NK-92 (cell line): ENCODE measurements around the gene STX8.
"Not testable (repeated sequence)": the region's sequence is repeated elsewhere in the genome, so short reads cannot be mapped to it uniquely, and the experiment has no call there.

ENCODE experiments used
- DNase-seq: peaks from one replicate; lab custom pipeline; 2025; ENCODE audit not compliant: unreplicated experiment; lab: John Stamatoyannopoulos, UW

Gene STX8

DNA sequence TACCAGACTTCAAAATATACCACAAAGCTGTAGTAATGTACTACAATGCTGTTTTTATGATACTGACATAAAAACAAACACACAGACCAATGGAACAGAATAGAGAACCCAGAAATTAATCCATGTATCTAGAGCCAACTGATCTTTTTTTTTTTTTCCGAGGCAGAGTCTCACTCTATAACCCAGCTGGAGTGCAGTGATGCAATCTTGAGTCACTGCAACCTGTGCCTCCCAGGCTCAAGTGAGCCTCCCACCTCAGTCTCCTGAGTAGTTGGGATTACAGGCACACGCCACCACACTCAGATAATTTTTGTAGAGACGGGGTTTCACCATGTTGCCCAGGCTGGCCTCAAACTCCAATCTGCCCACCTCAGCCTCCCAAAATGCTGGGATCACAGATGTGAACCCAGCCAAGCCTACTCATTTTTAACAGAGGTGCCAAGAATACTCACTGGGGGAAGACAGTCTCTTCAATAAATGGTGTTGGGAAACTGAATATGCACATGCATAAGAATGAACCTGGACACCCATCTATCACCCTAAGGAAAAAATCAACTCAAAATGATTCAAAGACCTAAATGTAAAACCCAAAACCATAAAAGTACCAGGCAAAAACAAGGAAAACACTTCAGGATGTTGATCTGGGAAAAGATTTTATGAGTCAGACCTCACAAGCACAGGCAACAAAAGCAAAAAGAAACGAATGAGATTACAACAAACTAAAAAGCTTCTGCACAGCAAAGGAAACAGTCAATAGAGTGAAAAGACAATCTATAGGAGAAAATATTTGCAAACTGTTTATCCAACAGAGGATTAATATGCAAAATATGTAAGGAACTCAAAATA, 63.1 kb downstream of the STX8 start:
- no peak for DNase-seq

DNA sequence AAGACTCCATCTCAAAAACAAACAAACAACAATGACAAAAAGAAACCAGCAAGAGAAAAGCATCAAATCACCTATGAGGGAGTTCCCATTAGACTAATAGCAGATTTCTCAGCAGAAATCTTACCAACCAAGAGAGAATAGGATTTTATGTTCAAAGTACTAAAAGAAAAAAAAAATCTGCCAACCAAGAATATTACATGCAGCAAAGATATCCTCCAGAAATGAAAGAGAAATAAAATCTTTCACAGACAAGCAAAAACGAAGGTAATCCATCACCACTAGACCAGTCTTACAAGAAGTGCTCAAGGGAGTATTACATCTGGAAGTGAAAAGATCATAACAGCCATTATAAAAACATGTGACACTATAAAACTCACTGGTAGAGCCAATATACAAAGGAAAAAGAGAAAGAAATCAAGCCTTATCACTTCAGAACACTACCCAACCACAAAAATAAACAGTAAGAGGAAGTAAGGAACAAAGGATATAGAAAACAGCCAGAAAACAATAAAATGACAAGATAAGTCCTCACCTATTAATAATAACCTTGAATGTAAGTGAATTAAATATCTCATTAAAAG, 66.3 kb downstream of the STX8 start:
- DNase-seq: no peak

DNA sequence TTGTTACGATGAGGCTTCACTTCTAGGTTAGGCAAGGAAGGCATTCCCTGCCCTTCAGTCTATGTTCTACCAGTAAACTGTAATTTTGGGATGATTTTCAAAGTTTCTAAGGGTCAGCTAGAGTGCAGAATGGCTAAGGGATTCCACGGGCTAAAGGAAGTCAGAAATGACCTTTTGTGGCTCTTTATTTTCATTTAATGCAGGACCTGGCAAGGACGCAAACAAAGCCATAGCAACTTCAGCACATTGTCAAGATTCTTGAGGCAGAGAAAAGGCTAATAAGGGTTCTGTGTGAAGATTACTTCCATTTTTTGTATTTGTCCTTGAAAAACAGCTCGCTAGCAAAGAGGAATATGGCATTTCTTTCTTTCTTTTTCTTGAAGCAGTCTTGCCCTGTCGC, 76.6 kb downstream of the STX8 start:
- no peak for DNase-seq

DNA sequence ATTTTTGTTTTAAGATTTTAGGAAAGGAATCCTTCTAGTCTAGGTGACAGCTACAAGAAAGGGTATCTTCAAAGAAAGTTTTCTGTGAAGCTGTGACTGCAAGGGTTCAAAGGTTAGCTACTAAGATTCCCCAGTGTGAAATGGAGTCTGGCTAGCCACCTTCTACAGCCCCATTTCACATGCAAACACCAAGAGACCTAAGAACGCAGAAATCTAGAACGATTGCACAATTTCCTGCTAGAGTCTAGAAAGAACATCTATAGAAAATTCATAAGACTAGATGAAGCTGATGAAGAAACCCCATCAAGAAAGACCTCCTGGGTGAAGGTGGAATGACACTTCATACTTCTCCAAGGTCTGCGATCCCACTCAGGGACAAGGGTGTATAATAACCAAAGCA, 77.1 kb downstream of the STX8 start:
- no peak for DNase-seq

DNA sequence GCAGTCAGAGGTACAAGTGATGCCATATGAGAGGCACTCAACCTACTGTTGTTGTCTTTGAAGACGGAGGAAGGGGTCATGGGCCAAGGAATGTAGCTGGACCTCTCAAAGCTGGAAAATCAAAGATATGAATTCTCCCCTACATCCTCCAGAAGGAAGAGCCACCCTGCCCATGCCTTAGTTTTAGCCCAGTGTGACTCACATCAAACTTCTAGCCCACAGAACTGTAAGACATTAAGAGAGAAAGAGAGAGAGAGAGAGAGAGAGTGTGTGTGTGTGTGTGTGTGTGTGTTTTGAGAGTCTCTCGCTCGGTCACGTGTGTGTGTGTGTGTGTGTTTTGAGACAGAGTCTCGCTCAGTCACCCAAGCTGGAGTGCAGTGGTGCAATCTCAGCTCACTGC, 87.1 kb downstream of the STX8 start:
- DNase-seq: no peak

DNA sequence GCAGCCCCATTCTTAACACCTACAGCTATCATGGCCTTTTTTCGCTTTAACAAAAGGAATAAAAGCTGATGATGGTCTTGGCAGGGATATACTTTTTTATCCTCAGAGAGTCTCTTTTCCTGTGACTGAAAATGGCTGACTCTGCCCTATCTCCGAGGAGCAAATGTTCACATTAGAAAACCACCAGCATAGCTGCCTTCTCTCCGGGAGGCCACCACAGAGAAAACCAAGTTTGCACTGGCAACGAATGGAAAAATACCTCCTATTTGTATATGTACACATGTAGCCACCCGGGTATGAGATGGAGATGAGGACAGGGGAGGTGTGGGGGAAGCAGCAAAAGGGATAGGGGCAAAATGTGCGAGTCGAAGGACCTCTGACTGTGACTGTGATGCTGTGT, 88.2 kb downstream of the STX8 start:
- DNase-seq: no peak

DNA sequence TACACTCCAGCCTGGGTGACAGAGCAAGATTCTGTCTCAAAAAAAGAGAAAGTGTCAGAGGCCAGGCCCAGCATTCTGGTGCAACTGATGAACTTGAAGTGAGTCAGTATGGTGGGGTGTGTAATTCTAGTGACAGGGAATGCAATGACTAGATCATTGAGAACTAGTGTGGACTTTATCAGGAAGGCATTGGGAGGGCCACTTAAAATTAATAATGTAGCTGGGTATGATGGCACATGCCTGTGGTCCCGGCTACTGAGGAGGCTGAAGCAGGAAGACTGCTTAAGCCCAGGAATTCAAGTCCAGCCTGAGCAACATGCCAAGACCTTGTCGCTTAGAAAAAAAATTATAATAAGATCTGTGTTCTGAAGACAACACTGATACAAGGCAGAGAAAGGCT, 90.8 kb downstream of the STX8 start:
- no peak for DNase-seq

DNA sequence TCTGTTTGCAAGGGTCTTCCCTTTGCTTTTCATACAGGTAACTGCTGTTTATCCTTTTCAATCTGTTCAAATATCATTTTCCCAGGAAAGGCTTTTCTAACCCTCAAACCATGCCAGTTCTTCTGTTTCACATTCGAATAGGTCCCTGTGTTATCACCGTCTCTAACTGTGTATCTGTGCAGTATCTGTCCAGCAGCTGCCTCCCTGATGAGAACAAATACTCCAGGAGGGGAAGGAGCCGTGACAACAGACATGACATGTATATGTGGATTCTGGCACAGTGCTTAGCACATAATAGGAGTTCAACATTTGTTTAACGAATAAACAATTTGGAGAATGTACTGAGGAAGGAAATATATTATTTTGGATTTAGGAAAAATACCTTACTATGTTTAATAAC, 95.7 kb downstream of the STX8 start:
- no peak for DNase-seq

DNA sequence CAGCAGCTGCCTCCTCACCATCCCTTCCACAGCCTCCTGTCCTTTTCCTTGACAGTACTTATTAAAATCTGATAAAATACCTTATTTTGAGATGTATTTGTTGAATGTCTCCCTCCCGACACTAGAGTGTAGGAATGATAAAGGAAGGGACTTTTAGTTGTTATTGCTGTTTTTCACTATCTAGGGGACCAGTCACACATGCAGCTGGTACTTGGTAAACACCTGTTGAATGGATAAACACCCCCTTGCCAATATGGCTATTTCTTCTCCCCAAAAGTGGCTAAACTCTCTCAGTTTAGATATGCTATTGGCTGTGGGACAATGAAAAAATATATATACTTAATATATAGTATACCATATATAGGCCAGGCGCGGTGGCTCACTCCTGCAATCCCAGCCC, 96.7 kb downstream of the STX8 start:
- DNase-seq: no peak

DNA sequence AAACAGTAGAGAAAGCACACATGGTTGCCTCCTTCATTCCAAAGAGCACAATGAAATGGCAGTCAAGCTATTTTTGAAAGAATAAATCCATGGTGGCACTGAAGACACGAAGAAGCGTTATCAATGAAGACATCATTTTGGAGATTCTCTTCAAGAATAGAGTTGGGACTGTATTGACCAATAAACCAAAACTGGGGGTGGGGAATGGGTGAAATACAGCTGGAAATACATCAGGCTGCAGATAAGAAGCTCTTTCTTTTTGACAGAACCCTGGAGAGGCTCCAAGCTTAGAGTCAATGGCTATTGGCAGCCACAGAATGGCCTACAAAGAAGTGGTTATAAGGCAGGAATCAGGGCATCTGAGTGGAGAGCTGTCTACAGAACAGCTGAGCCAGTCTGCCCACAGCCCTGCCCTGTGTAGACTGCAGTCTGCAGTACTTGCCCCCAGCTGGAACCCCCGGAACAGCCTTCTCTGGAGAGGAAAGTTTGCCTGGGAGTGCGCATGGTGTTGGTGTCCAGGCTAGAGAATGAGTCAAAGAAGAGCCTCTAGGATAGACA, 100.4 kb downstream of the STX8 start:
- no peak for DNase-seq

DNA sequence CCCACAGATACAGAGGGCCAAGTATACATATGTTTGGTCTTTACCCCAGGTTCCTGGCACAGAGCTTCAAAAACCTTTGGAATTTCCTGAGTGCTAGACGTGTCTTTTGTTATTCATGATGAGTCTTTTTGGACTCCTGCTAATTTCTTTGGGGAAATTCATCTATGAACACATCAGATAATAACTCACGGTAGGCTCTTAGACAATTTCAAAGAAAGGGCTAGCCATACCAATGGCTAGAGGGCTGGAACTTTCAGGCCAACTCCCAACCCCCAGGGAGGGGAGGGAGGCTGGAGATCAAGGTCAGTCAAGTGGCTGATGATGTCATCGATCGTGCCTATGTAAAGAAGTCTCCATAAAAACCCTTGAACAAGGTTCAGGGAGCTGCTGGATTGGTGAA, 101.9 kb downstream of the STX8 start:
- DNase-seq: no peak

DNA sequence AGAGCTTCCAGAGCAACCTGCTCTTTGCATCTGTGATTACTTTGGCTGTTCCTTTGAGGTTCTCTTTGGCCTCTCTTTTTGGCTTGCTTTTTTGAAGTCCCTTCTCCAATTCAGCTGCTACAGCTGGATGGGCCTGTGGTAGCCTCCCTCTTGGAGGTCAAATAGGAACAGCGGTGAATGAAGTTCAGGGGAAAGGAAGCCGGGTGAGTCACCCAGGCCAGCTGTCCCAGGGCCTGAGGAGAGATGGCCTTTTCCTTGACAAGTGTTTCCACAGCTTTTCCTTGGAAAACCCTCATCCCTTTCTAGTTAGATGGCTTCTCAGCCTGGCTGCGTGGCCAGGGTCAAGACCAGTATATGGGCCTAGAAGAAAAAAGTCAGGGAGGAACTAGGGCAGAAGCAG, 103.1 kb downstream of the STX8 start:
- DNase-seq: no peak

DNA sequence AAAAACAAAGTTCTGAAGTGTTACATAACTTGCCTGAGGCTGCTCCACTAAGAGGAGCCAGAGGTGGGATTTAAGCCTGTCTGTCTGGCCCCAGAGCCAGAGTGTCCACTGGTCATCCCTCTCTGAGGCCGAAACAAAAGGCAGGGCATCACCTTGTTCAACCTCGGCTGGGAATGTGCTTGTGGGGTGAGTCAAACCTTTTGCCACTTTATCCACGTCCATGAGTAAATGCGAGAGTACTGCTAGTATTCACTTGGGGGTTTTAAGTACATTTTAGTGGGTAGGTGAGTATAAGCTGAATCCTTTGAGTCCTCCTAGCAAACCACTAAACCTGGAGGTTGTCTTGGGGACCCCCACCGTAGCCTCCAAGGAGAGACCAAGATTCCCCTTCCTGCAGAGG, 103.5 kb downstream of the STX8 start:
- DNase-seq: no peak

DNA sequence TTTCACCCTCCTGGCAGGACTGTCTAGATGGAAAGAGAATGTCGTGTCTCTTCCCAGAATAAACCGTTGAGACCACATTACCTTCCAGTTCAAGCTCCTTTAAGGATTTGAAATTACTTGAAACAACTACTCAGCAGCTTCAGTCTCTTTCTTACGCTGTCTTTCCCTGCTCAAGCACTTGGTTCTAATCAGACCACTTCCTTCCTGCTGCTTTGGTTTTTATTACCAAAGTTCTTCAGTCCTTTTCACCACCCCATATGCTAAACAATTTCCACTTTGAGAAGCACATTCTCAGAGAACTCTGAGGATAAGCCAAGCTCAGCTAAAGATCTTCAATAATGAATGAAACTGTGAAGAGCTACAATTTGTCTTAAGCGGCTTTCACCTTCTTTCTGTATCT, 105.4 kb downstream of the STX8 start:
- DNase-seq: no peak

DNA sequence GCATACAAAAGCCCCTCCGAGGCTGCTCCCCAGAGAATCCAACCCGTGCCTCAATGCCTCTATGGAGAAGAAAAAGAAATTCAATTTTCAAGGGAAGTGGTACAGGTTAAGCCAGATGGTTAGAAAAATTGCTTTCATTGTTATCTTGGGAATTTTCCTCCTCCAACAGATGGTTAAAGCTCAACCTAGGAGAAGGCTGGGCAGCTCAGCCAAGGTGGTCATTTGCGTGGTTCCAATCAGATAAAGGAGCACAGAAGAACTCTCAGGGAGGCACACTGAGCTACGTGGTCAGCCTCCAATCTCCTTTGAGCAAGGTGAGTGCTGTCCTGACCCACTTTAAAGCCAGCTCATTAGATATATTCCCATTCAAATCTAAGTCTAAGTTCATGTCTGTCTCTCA, 106.7 kb downstream of the STX8 start:
- no peak for DNase-seq

DNA sequence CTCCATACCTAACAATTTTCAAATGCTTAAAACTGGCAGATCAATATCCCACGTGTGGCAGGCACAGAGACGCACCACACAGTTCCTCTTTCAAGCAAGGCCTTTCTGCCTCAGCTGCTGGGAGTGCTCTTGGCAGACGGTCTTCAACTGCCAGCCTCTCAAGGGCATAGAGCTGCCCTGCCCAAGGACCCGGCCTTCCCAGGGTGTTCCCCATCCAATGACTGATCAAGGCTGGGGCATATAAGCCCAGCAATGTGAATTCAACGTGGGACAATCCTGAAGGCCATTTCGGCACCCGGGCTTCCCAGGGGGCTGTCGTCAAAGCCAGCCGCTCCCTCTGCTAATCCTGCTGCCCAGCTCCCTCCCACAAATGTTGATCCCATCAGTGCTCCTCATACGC, 107.1 kb downstream of the STX8 start:
- no peak for DNase-seq

DNA sequence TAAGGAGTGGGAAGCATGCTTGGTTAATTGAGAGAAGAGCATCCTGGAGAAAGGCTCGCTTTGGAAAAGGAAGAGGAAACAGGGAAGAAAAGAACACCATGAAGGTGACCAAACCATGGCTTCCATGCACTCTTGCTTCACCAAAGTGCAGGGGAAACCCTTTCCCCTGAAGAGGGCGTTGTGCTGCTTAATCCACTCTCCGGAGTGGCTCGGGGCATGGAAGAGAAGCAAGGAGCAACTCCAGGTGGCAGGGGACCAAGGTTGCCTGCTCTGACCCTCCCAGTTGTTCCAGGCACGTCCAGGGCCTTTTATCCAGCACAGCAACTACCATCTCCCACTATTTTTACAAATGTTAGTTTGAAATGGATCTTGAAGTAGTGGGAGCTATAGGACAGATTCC, 108.1 kb downstream of the STX8 start:
- DNase-seq: no peak

DNA sequence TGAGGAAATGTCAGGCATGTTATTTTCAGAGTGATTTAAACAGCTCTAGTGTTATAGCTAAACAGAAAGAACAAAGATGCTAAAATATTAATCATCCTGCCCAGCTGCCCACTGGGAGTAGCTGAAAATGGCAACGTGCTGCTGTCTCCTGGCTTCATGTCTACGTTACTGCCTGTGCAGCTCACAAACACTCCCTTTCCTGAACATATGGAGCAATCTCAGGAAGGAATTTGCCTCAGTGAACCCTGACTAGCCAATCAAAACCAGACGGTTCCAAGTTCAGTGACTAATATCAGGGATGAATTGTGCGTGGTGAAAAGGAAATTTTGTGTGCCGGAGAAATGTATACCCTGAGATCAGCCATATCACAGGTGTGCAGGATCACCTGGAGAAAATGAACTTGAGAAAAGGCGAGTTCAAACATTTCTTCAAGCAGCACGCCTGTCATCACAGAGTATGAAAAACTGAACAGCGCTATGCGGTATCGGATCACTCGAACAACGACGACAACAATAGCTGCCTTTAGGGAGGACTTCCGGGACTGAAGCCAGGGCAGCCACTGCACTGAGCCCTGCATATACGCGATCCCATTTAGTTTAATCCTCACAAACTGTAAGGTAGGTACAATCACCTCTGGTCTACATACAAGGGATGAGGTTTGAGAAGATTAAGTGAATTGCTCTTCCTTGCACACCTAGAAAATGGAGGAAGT, 110.3 kb downstream of the STX8 start:
- DNase-seq: no peak

DNA sequence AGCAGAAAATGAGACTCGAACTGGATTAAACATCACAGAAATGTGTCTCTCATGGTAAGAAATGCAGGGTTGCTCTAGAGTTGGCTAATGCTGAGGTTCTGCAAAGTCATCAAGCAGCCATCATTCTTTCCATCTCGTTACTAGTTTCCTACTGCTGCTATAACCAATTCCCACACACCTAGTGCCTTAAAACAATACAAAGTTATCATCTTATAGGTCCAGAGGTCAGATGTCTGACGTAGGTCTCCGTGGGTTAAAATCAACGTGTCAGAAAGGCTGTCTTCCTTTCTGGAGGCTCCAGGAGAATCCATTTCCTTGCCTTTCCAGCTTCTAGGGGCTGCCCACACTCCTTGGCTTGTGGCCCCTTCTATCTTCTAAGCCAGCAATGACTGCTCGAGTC, 118.6 kb downstream of the STX8 start:
- DNase-seq: no peak

DNA sequence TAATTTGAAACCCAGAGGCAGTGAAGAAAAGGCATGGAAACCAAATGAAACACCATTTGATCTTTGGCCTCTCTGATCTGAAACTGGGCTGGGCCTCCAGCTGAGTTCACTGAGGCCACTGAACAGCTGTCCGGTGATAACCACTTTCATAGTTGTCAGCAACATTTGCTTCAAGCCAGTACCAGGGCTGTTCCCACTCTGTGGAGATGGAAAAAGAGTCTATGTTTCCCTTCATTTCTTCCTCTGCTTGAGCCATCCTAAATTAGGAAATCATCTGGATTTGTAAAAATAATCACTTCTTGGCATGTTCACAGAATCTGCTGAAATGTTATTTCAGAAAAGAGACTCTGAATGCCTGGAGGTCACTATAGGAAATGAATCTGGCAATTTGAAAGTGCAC, 119.3 kb downstream of the STX8 start:
- DNase-seq: no peak

DNA sequence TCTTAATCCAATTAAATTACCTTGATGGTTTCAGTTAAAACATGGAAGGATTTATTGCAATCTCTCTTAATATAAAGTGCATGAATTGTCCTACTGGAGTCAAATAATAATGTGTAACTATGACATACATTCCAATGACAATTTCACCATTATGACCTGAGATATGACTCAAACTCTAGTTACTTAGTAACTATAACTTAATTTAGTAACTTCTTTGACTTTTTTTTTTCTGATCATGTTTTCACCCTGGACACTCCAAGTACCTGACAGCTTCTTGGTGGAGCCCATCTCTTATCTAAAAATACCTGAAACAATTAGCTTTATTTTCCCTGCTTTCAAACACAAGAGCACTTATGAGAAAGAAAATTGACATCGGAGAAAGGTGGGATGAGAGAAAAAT, 123.7 kb downstream of the STX8 start:
- DNase-seq: no peak

DNA sequence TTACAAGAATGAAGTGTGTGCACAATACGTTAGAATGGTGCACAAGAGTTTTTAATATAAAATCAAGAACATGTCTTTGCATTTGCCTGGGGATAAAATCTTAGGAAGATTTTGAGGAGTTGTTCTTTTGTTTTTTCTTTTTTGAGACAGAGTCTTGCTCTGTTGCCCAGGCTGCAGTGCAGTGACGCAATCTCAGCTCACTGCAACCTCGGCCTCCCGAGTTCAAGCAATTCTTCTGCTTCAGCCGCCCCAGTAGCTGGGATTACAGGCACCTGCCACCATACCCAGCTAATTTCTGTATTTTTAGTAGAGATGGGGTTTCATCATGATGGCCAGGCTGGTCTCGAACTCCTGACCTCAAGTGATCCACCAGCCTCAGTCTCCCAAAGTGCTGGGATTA, 128.3 kb downstream of the STX8 start:
- not testable (repeated sequence) for DNase-seq
